NCI-H446 treated with DMSO at 0.1 percent for 48 hours (cell line): ENCODE measurements around the gene CEND1.

Source experiments
- DNase-seq: peaks from one replicate; lab custom pipeline; 2025; lab: John Stamatoyannopoulos, UW

Gene CEND1

GRCh38 chr11:827146-827896 is 37.4 kb upstream of the CEND1 start:
- DNase-seq: no peak

GRCh38 chr11:826836-827145 is 36.9 kb upstream of the CEND1 start:
- DNase-seq: no peak

GRCh38 chr11:826227-826621 is 36.3 kb upstream of the CEND1 start:
- DNase-seq: no peak

- no peak for DNase-seq
Observed at GRCh38 chr11:825366-826226, 35.7 kb upstream of the CEND1 start.

- DNase-seq: no peak
Observed at GRCh38 chr11:824942-825341, 35.1 kb upstream of the CEND1 start.

GRCh38 chr11:824292-824880 is 34.5 kb upstream of the CEND1 start:
- no peak for DNase-seq

GRCh38 chr11:823441-824291 is 33.8 kb upstream of the CEND1 start:
- DNase-seq: no peak

GRCh38 chr11:821512-822371 is 31.9 kb upstream of the CEND1 start:
- no peak for DNase-seq

GRCh38 chr11:820655-821511 is 31.0 kb upstream of the CEND1 start:
- DNase-seq: no peak

GRCh38 chr11:819943-820649 is 30.2 kb upstream of the CEND1 start:
- peak; percentile 40 for DNase-seq

GRCh38 chr11:819129-819931 is 29.4 kb upstream of the CEND1 start:
- peak; percentile 78 for DNase-seq

- DNase-seq: no peak
Observed at GRCh38 chr11:818396-819128, 28.7 kb upstream of the CEND1 start, which contains the start of gene PNPLA2. Gene PNPLA2 (plus strand): TSS chr11:818914. CDS start chr11:819719, 805 bp downstream.

- no peak for DNase-seq
Observed at GRCh38 chr11:816433-816779, 26.5 kb upstream of the CEND1 start.

GRCh38 chr11:815675-816432 is 26.0 kb upstream of the CEND1 start:
- no peak for DNase-seq

GRCh38 chr11:813456-814096 is 23.7 kb upstream of the CEND1 start:
- no peak for DNase-seq

- no peak for DNase-seq
Observed at GRCh38 chr11:813072-813455, 23.2 kb upstream of the CEND1 start.

GRCh38 chr11:812390-812789 is 22.5 kb upstream of the CEND1 start:
- DNase-seq: no peak
